NCI-H2107 (cell line): Measurements from ENCODE around the gene EMC9.

Source experiments
- DNase-seq: peaks from one replicate; lab custom pipeline; 2025; lab: John Stamatoyannopoulos, UW

The EMC9 gene

GRCh38 chr14:24131549-24131966, 9.8 kb downstream of the EMC9 start:
- no peak for DNase-seq

DNA sequence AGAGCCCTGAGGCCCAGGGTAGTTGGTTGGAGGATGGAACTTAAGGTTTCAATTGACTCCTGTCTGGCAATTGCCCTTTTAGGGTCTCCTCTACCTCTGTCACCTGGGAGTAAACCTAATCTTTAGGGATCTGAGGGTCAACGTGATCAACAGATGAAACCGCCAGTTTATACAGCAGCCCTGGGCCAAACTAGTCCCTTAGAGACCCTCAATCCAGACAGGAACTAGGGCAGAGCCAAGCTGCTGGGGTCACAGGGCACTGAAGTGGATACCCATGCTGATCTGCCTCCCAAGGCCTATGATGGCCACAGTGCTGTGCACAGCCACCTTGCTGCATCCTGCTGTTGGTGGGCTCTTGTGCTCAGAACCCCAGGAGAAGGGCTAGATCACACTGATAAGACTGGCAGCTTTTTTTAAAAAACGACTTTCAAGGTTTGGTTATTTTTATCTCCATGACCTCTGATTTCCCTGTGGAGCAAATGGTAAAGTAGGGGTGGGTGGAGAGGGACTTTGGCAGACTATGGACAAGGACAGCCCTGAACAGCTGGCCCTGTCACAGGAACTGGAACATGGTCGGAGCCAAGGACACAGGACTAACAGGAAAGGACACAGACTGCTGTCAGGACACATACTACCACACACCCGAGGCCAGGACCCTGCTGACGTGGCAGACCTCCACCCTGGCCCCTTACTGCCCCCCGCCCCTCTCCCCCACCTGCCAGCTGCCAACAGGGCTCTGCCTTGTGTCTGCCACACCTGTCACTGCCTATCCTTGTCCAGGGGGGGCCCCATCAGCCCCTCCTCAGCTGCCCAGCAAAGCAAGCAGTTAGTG, 10.5 kb downstream of the EMC9 start:
- no peak for DNase-seq

GRCh38 chr14:24130380-24130716, 11.0 kb downstream of the EMC9 start, which contains the start of gene FITM1:
Gene FITM1 (plus strand): TSS chr14:24130659. CDS start chr14:24131564, 905 bp downstream.
- no peak for DNase-seq

GRCh38 chr14:24129410-24129998, 11.9 kb downstream of the EMC9 start:
- DNase-seq, result no peak

- DNase-seq, result no peak
Observed at GRCh38 chr14:24127673-24128072, 13.7 kb downstream of the EMC9 start.

GRCh38 chr14:24126939-24127338, 14.5 kb downstream of the EMC9 start:
- DNase-seq, result no peak

DNA sequence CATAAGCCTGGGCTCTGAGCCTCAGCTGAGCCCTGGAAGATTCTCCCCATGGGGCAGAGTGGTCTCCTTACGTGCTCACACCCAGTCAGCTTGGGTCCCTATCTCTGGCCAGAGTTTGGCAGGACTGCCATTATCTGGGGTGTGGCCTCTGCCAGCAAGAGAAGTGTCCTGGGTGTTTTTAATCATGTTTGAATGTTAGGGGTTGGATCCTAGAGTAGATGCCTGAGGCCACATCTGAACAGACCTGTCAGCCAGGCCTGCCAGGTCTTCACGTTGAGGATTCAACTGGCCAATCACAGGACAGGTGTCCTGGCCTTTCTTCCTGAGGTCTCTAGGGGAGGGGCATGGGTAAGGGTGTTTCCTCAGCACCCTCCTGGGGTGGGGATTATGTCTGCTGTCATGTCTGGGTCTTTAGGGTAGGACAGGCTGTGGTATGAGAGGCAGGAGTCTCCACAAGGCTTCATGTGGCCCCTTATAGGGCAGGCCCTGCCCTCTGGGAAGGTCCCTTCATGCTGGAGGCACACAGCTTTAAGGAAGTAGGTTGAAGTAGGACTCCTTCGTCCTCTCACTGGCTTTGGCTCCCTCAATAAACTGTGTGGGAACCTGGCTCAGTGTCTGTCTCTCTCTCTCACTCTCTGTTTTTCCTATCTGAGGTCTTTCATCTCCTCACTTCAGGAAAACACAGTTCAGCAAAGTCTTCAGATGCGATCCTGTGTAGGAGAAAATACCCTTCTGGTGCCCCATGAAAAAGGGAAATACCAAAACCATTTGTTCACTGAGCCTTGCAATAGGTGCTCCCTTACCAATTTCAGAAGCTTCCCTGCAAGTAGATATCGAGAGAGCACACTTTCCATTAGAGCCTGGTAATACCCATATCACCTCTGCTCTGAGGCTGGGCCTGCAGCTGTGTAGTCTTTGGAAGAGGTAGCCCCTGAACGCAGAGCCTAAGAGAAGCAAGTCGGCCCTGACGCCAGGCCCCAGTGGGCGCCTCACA, 17.7 kb downstream of the EMC9 start:
- no peak for DNase-seq

- DNase-seq, result no peak
Observed at GRCh38 chr14:24122898-24123297, 18.5 kb downstream of the EMC9 start.

- no peak for DNase-seq
Observed at GRCh38 chr14:24122416-24122815, 19.0 kb downstream of the EMC9 start.

DNA sequence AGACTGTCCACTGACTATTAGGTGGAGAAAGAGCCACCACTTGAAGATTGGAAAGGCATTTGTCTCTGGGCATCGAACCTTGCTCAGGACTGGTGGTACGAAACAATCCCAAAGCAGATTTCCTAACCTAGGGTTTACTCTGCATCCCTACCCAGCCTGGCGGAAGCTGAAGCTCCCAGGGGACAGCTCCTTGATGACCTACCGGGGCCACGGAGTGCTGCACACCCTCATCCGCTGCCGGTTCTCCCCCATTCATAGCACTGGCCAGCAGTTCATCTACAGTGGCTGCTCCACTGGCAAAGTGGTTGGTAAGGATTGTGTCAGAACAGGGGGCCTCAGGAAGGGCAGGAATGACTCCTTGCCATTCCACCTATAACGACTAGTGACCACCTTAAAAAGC, 20.2 kb downstream of the EMC9 start:
- no peak for DNase-seq

DNA sequence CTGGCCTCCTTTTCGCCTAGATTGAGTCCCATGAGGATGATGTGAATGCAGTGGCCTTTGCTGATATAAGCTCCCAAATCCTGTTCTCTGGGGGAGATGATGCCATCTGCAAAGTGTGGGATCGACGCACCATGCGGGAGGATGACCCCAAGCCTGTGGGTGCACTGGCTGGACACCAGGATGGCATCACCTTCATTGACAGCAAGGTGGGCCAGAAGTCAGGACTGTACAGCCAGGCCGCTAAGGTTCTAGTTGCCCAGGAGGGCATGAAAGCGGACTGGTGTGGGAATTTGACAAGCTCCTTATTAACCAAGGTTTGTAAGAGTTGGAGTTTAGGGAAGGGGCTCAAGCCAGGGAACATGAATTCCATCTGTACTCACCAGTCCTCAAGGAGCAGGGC, 21.7 kb downstream of the EMC9 start:
- no peak for DNase-seq

DNA sequence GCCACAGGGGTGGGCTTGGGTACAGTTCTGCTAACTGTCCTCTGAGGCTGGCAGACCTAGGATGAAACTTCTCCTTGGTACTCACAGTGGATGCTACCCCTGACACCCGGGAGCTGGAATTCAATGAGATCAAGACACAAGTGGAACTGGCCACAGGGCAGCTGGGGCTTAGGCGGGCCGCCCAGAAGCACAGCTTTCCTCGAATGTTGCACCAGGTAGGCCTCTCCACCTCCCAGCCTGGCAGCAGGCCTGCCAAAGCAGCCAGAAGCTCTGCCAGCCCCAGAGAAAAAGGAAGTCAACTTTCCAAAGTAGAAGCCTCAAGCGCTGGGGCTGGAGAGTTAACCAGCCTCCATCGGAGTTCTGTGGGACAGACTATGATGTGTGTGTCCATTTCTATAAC, 24.2 kb downstream of the EMC9 start:
- DNase-seq, result no peak

GRCh38 chr14:24116128-24116814, 25.1 kb downstream of the EMC9 start:
- no peak for DNase-seq

DNA sequence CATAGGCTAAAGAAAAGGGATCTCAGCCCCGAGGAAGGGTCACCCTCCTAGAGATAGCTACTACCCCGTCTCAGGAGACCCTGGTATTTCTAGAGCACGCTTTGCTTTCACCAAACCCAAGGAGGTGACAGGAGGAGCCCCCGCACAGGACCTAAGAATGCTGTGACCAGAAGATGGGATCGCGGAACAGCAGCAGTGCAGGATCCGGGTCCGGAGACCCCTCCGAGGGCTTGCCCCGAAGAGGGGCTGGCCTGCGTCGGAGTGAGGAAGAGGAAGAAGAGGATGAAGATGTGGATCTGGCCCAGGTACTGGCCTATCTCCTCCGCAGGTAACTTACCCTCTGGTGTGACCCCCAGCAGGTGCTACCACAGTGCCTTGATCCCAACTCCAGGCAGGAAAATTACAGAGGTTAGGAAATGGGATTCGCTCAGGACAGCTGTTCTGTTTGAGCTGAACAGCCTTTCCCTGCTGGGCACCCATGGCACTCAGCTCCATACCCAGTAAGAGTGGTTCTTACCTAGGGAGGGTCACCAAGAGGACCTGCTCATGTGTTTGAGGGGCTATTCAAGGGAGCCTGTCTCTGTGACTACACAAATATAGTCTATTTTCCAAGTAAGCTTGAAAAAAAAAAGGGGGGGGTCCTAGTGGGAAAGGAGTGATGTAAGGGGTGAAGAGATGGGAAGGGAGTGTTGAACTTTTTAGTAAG, 25.8 kb downstream of the EMC9 start:
- no peak for DNase-seq

DNA sequence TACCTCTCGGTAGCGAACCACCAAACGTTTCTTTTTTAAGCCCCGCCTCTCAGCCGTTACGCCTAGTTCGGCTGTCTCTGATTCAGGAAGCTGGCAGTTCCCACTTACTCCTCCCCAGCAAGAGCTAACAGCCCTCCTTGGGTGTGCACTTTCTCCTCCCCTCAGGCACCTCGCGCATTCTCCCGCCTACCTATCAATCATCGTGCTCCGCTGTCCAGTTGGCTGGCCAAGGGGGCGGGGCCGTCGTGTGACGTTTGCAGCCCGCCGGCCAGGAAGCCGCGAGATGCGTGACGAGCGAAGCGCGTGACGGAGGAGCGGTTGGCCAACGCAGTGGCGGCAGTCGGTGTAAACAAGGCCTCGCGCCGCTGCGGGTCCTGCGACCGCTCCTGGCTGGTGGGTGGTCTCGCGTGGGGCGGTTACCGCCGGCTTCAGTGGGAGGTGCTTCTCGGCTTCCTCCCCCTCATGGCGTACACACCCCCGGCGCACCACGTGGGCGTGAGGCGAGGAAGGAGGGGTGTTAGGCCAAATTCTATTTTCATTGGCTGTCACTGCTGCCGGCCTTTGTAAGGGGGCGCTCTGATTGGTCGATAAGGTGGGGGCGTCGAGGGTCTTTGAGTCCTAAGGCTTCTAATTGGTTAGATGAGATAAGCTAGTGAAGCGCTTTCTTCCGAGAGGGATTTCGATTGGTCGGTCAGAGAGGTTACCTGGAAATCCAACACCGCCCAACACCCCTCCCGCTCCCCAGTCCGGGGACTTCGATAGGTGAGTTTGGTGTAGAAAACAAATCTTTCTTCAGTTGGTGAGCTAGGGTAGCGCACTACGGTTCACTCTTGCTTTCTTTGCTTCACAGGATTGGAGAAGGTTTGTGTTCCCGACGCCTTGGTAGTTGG, 26.6 kb downstream of the EMC9 start, which contains the start of the genes DCAF11 and NRL:
Gene DCAF11, plus strand, starts transcription at position 246 of the 890 bp plus-strand sequence. CDS start 818 bp downstream, outside the sequence.
Gene NRL, minus strand, starts transcription at position 418 of the 890 bp plus-strand sequence. CDS start 32,101 bp downstream, outside the sequence.
- DNase-seq, result peak; percentile 100

GRCh38 chr14:24113801-24114531, 27.4 kb downstream of the EMC9 start:
- DNase-seq, result peak; percentile 72

- no peak for DNase-seq
Observed at GRCh38 chr14:24113379-24113800, 28.0 kb downstream of the EMC9 start.

DNA sequence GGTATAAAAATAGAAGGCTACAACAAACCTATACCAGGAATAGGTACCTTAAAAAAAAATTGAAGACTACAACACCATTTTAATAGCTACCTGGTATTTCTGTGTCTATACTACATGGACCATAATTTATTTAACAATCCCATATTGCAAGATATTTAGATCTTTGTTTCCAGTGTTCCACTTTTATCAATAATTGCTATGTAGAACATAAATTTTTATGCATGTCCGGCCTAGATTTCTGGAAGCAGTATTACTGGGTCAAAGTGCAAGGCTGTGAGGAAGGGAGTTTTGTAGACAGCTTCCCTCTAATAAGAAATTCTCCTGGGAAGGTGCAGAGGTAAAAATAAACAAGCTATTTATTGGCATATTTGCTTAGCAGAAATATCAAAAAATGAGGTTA, 30.9 kb downstream of the EMC9 start:
- no peak for DNase-seq

GRCh38 chr14:24110060-24110459, 31.3 kb downstream of the EMC9 start:
- no peak for DNase-seq
